ENCODE measurements around the gene TNFRSF18.

GRCh38 chr1:1167398-1167821 lies 39.0 kb downstream of the TNFRSF18 start:
- TF ChIP-seq, protein P1, sequence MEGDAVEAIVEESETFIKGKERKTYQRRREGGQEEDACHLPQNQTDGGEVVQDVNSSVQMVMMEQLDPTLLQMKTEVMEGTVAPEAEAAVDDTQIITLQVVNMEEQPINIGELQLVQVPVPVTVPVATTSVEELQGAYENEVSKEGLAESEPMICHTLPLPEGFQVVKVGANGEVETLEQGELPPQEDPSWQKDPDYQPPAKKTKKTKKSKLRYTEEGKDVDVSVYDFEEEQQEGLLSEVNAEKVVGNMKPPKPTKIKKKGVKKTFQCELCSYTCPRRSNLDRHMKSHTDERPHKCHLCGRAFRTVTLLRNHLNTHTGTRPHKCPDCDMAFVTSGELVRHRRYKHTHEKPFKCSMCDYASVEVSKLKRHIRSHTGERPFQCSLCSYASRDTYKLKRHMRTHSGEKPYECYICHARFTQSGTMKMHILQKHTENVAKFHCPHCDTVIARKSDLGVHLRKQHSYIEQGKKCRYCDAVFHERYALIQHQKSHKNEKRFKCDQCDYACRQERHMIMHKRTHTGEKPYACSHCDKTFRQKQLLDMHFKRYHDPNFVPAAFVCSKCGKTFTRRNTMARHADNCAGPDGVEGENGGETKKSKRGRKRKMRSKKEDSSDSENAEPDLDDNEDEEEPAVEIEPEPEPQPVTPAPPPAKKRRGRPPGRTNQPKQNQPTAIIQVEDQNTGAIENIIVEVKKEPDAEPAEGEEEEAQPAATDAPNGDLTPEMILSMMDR (IDR thresholded peaks at IDR 0.05; ENCODE audit: extremely low read depth in 1 of 2, insufficient read depth in 1 of 2, low read depth in 1 of 2, low read length in 2 of 2), result no peak
- TF ChIP-seq POLR2A (IDR thresholded peaks at IDR 0.05; ENCODE audit: low read depth, low read length) (no peak), JUN (IDR thresholded peaks at IDR 0.05; ENCODE audit: borderline replicate concordance, insufficient read depth, insufficient read length, low read depth) (no peak), EZH2 (IDR thresholded peaks at IDR 0.05; ENCODE audit: borderline replicate concordance, low read depth, low read length, severe bottlenecking) (no peak)

All from endothelial cell of umbilical vein (primary cell).